ENCODE measurements around the gene IRX2.

IRX2 gene

GRCh38 chr5:2751592-2752021 lies at the start of gene IRX2:
TSS of gene IRX2 (minus strand) at chr5:2751677. CDS start at chr5:2751413, 264 bp downstream.
- no peak for DNase-seq
- in situ Hi-C loops (cut with MboI; ENCODE audit: low pct_unique_long_range_greater_than_20kb, low sequenced_read_pairs) = no loop called here

DNA sequence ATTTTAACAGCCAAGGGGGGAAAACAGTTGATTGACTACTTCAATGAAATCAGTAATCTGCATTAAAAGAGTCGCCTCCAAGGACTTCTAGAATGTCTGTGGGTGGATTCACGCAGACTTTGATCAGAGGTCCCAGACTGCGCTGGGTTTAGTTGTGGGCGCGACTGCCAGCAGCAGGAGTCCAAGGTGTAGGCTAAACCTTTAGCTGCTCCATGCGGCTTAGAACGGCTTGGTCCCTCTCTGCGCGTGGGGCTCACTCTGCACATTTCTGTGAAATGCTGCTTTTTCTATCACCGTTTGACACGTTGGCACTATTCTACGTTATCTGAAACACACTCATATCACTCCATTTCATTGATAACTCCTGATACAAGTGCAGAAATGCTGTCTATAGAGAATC lies 48.6 kb upstream of the IRX2 start:
- no peak for DNase-seq
- in situ Hi-C loops (cut with MboI; ENCODE audit: low pct_unique_long_range_greater_than_20kb, low sequenced_read_pairs) = no loop called here

GRCh38 chr5:2797981-2798380 lies 46.5 kb upstream of the IRX2 start:
- in situ Hi-C loops (cut with MboI; ENCODE audit: low pct_unique_long_range_greater_than_20kb, low sequenced_read_pairs) = no loop called here
- no peak for DNase-seq

DNA sequence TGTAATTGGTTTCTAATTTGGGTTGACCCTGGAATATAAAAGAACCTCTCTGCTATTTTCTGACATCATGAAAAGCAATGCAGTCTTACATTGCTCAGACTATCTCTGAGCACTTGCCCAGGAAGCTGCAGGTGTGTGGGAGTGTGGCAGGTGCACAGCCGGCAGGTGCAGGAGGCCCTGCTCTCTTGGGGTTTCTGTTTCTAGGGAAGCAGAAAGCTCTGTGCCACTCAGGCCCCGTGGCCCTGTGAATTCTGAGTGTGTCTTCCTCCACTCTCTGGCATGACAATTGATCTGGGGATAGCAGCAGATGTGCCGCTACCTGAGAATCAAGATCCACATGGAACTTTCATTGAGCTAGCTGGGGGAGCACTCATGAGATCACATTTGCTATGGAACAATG lies 45.7 kb upstream of the IRX2 start:
- in situ Hi-C loops (cut with MboI; ENCODE audit: low pct_unique_long_range_greater_than_20kb, low sequenced_read_pairs) = no loop called here
- no peak for DNase-seq

DNA sequence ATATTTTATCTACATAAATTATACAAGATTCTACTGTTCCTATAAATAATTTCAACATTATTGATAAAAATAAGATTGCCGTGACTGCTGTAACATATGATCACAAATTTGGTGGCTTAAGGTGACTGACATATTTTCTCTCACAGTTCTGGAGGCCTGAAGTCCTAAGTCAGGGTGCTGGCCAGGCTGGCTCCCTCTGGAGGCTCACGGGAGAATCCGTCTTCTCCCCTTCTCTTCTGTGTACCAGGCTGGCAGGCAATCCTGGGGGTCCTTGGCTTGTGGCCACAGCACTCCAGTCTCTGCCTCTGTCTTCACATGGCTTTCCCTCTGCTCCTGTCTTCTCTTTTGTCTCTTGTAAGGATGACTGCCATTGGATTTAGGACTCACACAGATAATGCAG lies 31.7 kb upstream of the IRX2 start:
- in situ Hi-C loops (cut with MboI; ENCODE audit: low pct_unique_long_range_greater_than_20kb, low sequenced_read_pairs) = no loop called here
- no peak for DNase-seq

- in situ Hi-C loops (cut with MboI; ENCODE audit: low pct_unique_long_range_greater_than_20kb, low sequenced_read_pairs) = no loop called here
Measured at GRCh38 chr5:2782658-2783057, 31.2 kb upstream of the IRX2 start.

DNA sequence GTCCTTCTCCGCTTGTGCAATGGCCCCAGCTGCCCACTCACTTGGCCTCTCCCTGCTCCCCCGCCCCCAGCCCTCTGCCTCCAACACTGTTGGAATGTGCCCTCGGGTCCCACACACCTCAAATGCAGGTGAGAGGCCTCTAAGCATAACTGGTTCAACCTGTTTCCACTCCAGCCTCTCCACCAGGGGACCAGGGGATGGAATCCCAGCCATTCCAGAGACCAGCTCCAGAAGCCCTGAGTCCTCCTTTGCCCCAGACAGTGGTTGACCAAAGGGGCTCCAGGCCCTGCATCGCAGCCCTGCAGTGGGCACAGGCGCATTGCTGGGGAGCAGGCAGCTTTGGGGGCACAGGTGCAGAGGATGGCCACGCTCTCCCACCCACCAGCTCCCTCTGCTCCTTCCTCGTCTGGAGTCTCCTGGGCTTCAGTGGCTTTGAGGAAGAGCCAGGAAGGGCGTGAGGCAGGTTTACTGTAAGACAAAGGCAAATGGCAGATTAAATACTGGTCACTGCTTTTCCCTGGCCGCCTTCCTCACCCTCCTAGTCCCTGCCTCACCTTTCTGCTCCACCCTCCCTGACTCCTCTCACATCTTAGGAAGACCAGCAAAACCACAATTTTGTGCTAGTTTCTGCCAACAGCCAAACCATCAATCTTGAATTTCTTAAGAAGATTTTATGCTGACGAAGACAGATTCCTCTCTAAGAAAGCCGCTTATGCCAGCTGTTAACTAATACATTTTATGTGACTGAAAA lies 29.1 kb upstream of the IRX2 start:
- in situ Hi-C loops (cut with MboI; ENCODE audit: low pct_unique_long_range_greater_than_20kb, low sequenced_read_pairs) = no loop called here
- no peak for DNase-seq

More at GRCh38 chr5:2782658-2783057, 31.2 kb upstream of the IRX2 start:
- no peak for DNase-seq

DNA sequence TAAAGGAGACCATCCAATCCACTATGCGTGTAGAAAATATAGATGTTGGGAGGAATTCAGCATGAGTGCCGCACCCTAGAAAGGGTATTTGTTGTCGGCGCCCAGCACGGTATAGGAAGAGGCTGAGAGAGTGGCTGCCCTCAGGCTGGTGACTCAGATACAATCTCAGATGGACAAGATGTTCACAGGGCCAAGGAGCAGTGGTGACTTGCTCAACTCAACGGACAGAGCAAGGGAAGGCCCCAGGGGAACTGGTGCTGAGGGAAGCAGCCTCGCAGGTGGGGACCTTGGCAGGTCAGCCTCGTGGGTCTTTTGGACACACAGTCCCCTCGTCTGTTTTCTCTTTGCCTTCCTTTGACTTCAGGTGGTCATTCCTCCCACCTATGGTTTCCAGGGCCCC lies 28.0 kb upstream of the IRX2 start:
- in situ Hi-C loops (cut with MboI; ENCODE audit: low pct_unique_long_range_greater_than_20kb, low sequenced_read_pairs) = no loop called here

DNA sequence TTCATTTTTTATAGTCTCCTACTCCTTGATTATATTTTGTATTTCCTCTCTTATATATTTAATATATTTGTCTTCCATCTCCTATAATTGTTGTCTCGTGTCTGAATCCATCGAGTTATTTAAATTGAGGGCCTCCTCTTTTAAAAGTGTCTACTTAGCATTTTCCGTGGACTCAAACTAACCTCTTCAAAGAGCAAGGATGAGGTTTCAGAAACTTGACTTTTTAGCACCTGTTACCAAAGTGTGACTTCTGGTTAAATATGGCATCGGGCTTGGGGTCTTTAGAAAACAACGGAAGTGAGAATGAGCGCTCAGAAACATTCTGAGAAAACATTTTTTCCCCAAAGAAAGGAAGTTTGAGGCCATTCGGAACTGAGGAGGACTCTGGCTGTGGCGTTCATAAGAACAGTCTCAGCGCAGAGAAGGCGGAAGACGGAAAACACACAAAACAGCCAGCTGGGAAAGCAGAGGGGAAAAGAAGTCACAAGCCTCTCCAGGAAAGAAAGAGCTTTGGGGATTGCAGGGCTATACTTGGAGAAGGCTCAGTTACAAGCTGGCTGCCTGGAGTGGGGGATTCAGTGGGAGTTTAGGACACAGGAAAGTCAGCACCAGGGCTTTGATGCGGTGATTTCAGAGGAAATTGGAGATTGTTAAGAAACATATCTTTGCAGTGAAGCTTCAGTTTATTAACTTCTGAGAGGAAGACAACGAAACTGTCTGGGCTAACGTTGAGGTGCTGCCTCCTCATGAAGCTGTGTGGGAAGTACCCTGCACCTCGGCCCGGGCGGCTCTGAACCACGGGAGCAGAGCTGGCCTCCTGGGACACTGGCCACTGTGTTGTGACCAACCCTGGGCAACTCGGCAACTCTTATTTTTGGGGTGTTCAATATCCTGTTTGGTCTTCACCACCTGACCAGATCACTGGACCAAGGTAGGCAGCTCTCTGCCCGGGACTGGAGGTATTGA lies 25.1 kb upstream of the IRX2 start:
- DNase-seq = no peak
- in situ Hi-C loops (cut with MboI; ENCODE audit: low pct_unique_long_range_greater_than_20kb, low sequenced_read_pairs) = no loop called here

More for the DNA sequence above, 28.0 kb upstream of the IRX2 start:
- no peak for DNase-seq

- in situ Hi-C loops (cut with MboI; ENCODE audit: low pct_unique_long_range_greater_than_20kb, low sequenced_read_pairs) = no loop called here
- DNase-seq = no peak
Measured at GRCh38 chr5:2773327-2773726, 21.9 kb upstream of the IRX2 start.

DNA sequence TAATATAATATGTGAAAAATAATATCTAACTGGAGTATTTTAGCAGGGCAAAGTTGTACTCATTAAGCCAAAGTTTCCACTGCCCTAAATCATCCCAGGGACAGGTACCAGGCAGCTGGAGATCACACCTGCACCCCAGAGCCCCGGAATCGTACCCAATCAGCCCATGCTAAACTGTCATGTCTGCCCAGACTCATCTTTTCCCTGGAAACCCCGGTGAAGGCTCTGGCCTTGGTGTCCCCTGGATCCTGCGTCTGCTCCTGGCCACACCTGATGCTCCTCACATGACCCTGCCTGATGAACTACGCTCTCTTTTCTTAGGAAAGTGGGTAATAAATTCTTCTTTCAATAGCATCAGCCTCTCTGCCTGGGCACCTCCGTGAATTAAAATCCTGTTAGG lies 15.6 kb upstream of the IRX2 start:
- DNase-seq = no peak
- in situ Hi-C loops (cut with MboI; ENCODE audit: low pct_unique_long_range_greater_than_20kb, low sequenced_read_pairs) = no loop called here

- in situ Hi-C loops (cut with MboI; ENCODE audit: low pct_unique_long_range_greater_than_20kb, low sequenced_read_pairs) = no loop called here
- no peak for DNase-seq
Measured at GRCh38 chr5:2764581-2764980, 13.1 kb upstream of the IRX2 start.

DNA sequence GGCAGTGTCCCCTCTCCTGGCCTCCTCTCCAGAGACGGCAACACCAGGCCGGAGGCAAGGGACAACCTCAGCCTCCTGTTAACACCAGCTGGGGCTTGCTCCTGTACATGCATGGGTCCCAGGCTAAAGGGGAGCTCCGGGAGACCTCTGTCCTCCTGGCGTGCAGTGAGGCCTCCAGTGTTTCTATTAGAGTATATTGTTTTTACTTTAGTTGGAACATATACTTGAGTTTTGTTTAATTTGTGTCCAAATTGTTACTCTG lies 12.0 kb upstream of the IRX2 start:
- in situ Hi-C loops (cut with MboI; ENCODE audit: low pct_unique_long_range_greater_than_20kb, low sequenced_read_pairs) = no loop called here
- DNase-seq = no peak

- in situ Hi-C loops (cut with MboI; ENCODE audit: low pct_unique_long_range_greater_than_20kb, low sequenced_read_pairs) = no loop called here
- DNase-seq = no peak
Measured at GRCh38 chr5:2762744-2763532, 11.5 kb upstream of the IRX2 start.

- in situ Hi-C loops (cut with MboI; ENCODE audit: low pct_unique_long_range_greater_than_20kb, low sequenced_read_pairs) = no loop called here
- DNase-seq = no peak
Measured at GRCh38 chr5:2761921-2762488, 10.5 kb upstream of the IRX2 start.

- DNase-seq = no peak
- in situ Hi-C loops (cut with MboI; ENCODE audit: low pct_unique_long_range_greater_than_20kb, low sequenced_read_pairs) = no loop called here
Measured at GRCh38 chr5:2759696-2760461, 8.4 kb upstream of the IRX2 start.

GRCh38 chr5:2759091-2759490 lies 7.6 kb upstream of the IRX2 start:
- no peak for DNase-seq
- in situ Hi-C loops (cut with MboI; ENCODE audit: low pct_unique_long_range_greater_than_20kb, low sequenced_read_pairs) = no loop called here

DNA sequence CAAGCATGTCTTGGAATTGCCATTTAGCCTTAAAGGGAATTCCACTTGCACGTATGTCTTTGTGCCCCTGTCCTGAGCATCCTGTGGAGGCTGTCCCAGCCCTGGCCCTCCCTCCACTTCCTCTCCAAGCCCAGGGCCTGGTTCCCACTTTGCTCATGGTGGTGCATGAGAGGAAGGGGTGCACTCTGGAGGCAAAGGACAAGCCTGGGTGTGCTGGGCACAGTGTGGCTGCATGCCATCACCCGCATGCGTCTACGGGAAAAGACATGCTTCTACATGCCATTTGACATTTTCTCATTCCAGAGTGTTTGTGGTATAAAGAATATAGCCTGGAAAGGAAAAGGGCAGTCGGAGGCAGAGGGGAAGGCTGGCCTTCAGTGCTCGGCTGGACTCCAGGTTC lies 7.2 kb upstream of the IRX2 start:
- no peak for DNase-seq
- in situ Hi-C loops (cut with MboI; ENCODE audit: low pct_unique_long_range_greater_than_20kb, low sequenced_read_pairs) = no loop called here
